Ovary (tissue), 3 donors: ENCODE measurements around the gene CALCB.

Experiments used
- POLR2A ChIP-seq: fragments of 450-650 bp; IDR thresholded peaks from one replicate; pipeline ENCODE4 v1.6.1; 2017; ENCODE audit warnings: antibody characterized with exemption, mild to moderate bottlenecking, moderate library complexity
- TF ChIP-seq, protein P1 (sequence below), 3 donors: fragments of 450-650 bp in 2 of 3; fragments of 200-600 bp in 1 of 3; IDR thresholded peaks; one replicate each; pipeline versions ENCODE4 v1.5.1 to v1.8.0; 2016 to 2022; ENCODE audit warnings: antibody characterized with exemption in 3 of 3, mild to moderate bottlenecking in 1 of 3
- donor health status: DM: no; HTN: no; CAD: no.

DNA sequence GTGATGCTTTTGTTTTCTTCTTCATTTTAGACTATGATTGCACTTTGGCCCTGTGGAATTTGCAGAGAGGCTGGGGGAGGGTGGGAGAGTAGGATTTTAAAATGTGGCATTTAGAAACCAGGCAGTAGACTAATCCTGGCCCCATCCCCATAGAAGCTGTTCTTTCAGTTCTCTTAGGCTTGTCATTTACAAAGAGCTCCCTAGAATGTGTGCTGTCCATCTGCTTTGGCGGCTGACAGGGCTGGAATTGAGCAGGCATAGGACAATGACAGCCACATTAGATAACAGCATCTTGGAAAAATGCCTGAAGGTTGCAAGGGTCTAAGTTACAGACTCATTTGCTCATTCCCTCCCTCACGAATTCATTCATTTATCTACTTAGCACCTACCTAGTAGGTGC lies 51.1 kb downstream of the CALCB start:
- TF ChIP-seq, protein P1, sequence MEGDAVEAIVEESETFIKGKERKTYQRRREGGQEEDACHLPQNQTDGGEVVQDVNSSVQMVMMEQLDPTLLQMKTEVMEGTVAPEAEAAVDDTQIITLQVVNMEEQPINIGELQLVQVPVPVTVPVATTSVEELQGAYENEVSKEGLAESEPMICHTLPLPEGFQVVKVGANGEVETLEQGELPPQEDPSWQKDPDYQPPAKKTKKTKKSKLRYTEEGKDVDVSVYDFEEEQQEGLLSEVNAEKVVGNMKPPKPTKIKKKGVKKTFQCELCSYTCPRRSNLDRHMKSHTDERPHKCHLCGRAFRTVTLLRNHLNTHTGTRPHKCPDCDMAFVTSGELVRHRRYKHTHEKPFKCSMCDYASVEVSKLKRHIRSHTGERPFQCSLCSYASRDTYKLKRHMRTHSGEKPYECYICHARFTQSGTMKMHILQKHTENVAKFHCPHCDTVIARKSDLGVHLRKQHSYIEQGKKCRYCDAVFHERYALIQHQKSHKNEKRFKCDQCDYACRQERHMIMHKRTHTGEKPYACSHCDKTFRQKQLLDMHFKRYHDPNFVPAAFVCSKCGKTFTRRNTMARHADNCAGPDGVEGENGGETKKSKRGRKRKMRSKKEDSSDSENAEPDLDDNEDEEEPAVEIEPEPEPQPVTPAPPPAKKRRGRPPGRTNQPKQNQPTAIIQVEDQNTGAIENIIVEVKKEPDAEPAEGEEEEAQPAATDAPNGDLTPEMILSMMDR (IDR thresholded peaks at IDR 0.05): no peak
- no peak for TF ChIP-seq POLR2A
